ENCODE data around the gene ARHGAP21.
"Not testable (repeated sequence)": the region's sequence is repeated elsewhere in the genome, so short reads cannot be mapped to it uniquely, and the experiment has no call there.

Gene ARHGAP21

GRCh38 chr10:24639124-24639523 lies 84.6 kb downstream of the ARHGAP21 start:
- TF ChIP-seq CTCF (IDR thresholded peaks at IDR 0.05; ENCODE audit: insufficient read depth, low read depth, low read length, missing control alignments): no peak
- H3K4me3 ChIP-seq (ENCODE audit: low read length): no peak overlapping the region
- no peak for DNase-seq (ENCODE audit: low read depth)

DNA sequence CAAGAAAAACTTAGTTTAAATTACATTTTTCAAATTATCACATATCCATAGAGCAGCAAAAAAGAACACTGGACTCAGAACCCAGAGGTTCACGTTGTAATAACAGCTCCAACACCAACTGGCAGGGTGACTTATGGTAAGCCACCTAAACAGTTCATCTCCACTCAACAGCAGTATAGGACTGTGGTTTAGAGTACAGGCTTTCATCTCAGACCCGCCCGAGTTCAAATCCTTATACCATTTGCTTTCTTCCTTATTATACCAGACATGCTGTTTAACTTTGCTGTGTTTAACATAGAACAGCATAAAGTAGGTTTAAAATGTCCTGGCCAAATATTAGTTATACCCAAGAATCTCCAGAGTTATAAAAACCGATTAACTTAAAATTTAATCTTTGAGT lies 97.9 kb downstream of the ARHGAP21 start:
- no peak overlapping the region for H3K4me3 ChIP-seq (ENCODE audit: low read length)
- DNase-seq (ENCODE audit: low read depth): no peak
- no peak for TF ChIP-seq CTCF (IDR thresholded peaks at IDR 0.05; ENCODE audit: insufficient read depth, low read depth, low read length, missing control alignments)

DNA sequence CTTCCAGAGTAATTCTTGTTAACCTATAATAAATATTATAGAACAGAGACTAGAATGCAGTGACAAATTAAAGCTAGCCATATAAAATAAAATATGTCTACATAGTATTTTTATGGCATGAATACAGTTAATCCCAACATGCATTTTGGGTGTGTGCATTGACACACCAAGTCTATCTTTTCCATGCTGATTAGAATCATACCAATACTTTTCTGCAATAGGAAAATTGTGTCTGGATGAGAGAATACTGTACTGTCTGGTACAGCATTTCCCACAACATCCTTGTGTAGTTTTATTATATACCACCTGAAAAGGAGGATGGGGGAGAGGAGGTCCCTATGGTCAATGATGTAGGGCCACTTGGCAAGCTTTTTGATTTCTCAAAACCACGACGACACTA lies 100.3 kb downstream of the ARHGAP21 start:
- DNase-seq (ENCODE audit: low read depth): no peak
- no peak overlapping the region for H3K4me3 ChIP-seq (ENCODE audit: low read length)
- TF ChIP-seq CTCF (IDR thresholded peaks at IDR 0.05; ENCODE audit: insufficient read depth, low read depth, low read length, missing control alignments): no peak

DNA sequence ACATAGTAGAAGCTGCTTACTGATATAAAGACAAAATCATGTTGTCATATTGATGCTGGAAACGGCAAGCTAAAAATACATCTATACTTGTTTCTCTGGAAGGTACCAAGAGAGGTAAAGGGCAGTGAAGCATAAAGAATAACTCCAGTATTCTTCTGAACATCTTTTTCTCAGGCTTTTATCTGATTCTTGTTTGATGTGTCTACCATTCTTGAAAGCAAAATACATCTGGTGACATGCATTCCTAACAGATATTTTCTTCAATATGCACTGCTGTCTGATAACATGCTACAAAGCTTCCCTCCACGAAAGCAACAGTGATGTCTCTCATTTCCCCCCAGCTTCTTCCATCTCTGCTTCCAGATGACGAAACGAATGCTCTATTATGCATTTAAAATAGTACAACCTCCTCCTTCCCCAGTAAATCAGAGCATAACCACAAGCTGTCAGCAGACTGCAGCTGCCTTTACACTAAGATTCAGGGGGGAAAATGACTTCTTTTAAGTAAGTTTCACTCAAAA lies 100.8 kb downstream of the ARHGAP21 start:
- no peak for TF ChIP-seq CTCF (IDR thresholded peaks at IDR 0.05; ENCODE audit: insufficient read depth, low read depth, low read length, missing control alignments)
- H3K4me3 ChIP-seq (ENCODE audit: low read length): no peak overlapping the region
- DNase-seq (ENCODE audit: low read depth): no peak

DNA sequence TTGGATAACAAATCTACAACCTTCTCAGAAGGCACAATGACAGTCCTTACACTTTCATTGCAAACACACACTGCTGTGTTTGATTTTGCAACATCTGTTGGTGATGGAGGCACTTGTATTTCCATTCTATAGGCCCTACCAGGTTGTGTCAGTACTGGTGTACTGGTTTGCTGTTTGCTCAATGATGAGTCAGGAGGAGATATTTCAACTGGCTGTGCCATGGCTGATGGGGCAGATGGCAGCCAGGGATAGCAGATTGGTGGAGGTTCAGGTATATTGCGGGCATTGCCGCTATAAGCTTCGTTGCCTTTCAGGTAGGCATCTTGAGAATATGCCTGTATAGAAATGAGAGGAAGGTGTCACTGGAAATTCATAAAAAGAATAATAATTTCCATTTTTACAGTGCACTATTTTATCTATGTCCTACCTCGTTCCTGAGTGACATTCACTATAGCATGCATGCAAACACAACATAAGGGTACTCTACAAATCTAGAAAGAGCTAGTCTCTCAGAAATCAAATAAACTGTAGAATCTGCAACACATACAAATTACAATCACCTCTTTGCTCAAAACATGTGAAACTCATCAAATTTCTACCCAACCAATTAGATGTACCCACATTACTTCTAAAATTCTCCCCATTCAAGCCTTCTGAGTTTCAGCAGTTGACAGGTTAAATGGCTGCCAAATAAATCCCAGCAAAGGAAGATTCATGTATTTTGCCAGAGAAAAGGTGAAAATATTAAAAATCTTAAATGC lies 102.5 kb downstream of the ARHGAP21 start:
- peak; percentile 61 for DNase-seq (ENCODE audit: low read depth)
- not testable (repeated sequence) for H3K4me3 ChIP-seq (ENCODE audit: low read length)

GRCh38 chr10:24619994-24620310 lies 103.7 kb downstream of the ARHGAP21 start:
- DNase-seq (ENCODE audit: low read depth): peak; percentile 11
- not testable (repeated sequence) for H3K4me3 ChIP-seq (ENCODE audit: low read length)

DNA sequence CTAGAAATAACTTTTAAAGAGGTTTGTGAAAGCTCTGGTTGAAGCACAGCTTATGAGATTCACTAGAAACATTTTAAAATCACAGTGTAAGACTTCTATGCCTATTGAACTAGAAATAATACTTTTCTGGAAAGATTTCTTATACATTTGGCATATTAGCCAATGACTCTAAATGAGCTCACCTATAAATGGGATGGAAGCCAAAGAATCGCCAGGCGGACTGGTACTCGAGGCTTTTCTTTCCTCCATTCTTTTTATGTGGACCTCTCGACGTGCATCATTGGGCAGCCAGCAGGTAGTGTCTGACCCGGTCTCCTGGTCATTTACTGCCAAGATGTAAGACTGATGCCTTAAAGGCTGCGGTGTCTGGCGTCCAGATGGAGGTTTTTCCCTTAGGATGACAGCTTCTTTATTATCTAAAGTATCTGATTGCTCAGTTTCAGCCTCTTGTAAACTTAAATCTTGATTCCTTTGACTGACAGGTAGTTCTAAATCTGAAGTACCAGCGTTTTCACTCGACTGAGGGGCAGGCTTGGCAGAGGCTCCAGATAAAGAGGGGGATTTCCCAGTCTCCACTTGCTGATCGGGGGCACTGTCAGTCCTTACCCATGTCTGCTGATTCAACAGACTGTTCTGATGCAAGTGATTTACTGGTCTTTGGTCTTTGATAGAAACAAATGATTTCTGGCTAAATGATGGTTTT lies 104.2 kb downstream of the ARHGAP21 start:
- DNase-seq (ENCODE audit: low read depth): peak; percentile 42
- H3K4me3 ChIP-seq (ENCODE audit: low read length): not testable (repeated sequence)

DNA sequence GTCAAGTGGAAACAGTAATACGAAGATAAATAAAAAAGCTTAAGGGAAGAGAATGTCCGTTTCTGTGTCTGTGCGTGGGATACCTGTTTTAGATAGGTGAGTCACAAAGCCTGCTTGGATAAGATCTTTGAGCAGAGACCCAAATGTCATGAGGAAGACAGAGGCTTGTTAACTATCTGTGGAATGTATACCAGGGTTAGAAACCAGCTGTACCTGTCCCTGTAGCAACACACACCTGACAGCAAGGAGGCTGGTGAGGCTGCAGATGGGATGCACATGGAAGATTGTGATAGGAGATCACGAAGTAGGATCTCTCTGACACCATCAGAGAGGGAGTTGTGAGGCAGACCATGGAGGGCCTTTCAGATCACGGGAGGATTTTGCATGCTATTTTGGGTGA lies 105.3 kb downstream of the ARHGAP21 start:
- peak; percentile 58 for DNase-seq (ENCODE audit: low read depth)
- no peak overlapping the region for H3K4me3 ChIP-seq (ENCODE audit: low read length)
- TF ChIP-seq CTCF (IDR thresholded peaks at IDR 0.05; ENCODE audit: insufficient read depth, low read depth, low read length, missing control alignments): no peak
